Measurements from ENCODE around the gene BMPR1B.

BMPR1B gene

DNA sequence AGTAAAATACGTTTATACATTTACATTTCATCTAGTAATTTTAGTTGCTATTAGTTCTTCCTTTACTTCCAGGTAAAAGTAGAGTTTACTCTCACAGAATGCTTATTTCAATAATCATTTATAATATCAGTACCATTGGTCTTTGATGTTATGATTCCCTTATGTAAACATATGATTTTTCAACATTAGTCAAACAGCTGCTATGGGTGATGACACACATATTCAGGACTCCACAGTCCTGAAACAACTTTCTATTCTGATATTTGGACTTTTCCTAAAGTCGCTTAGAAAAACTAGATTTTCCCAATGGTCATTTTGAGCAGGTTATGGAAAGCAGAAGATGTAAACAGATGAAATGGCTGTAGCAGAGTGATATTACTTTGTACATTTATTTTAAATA, 421.2 kb downstream of the BMPR1B start:
- no peak overlapping the region for H3K4me3 ChIP-seq (ENCODE audit: low read length)
- no peak for TF ChIP-seq CTCF (IDR thresholded peaks at IDR 0.05; ENCODE audit: insufficient read depth, low read depth, low read length, missing control alignments)
- no peak for DNase-seq (ENCODE audit: low read depth)

GRCh38 chr4:95180531-95181242, 422.9 kb downstream of the BMPR1B start:
- no peak for TF ChIP-seq CTCF (IDR thresholded peaks at IDR 0.05; ENCODE audit: insufficient read depth, low read depth, low read length, missing control alignments)
- DNase-seq (ENCODE audit: low read depth) = no peak
- H3K4me3 ChIP-seq (ENCODE audit: low read length) = no peak overlapping the region

DNA sequence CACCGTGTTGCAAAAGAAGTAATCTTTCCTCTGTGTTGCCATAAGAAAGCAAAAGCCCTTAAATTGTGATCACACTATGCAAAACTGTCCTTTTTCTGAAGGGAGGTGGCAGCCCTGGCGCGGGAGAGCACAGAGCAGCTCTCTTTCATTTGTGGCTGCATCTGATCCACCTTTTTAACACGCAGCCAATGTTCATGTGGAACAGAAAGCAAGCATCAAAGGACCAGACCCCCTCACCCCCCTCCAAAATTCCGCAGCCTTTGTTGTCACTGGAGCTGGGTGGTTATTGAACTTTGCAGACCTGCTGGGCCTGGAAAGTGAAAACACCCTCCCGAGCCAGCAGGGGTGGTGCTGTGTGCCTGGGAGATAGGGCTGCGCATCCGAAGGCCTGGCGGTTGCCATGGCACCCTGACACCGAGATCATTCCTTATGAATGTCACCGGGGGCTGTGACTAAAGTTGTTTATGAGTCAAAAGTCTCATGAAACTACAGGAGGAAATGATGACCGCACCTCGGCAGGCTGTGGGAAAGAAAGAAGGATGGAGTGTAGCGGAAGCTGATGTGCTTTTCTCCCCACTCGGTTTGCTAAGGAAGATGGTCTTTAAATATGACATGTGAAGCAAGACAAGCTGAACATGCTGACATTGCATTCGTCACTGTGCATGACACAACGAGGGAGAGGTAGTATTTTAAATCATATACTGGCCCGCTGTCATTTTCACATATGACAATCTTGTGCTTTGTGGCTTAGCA, 423.7 kb downstream of the BMPR1B start:
- TF ChIP-seq CTCF (IDR thresholded peaks at IDR 0.05; ENCODE audit: insufficient read depth, low read depth, low read length, missing control alignments) = no peak
- DNase-seq (ENCODE audit: low read depth) = no peak
- H3K4me3 ChIP-seq (ENCODE audit: low read length) = no peak overlapping the region

- no peak overlapping the region for H3K4me3 ChIP-seq (ENCODE audit: low read length)
These were observed 424.2 kb downstream of the BMPR1B start for GRCh38 chr4:95181996-95182306.

GRCh38 chr4:95183656-95184408, 426.1 kb downstream of the BMPR1B start:
- TF ChIP-seq CTCF (IDR thresholded peaks at IDR 0.05; ENCODE audit: insufficient read depth, low read depth, low read length, missing control alignments) = no peak
- H3K4me3 ChIP-seq (ENCODE audit: low read length) = no peak overlapping the region
- DNase-seq (ENCODE audit: low read depth) = no peak

More at GRCh38 chr4:95181996-95182306, 424.2 kb downstream of the BMPR1B start:
- no peak for TF ChIP-seq CTCF (IDR thresholded peaks at IDR 0.05; ENCODE audit: insufficient read depth, low read depth, low read length, missing control alignments)
- DNase-seq (ENCODE audit: low read depth) = no peak

DNA sequence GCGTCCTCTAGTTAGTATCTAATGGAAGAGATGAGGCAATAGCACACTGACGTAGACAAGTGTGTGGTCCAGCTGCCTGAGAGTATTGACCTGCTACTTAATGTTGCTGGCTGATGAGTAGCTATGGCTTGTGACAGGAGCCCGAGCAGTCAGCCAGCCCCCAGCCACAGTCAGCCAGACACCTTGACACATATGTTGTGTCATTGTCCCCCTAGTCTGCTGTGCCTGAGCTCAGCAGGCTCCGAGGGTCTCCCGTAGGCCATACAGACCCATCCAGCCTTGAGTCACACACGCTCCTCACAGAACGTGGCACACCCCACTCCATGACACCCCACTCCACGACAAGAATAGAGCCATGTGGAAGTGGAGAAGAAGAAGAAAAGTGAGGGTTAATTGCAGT, 428.9 kb downstream of the BMPR1B start:
- TF ChIP-seq CTCF (IDR thresholded peaks at IDR 0.05; ENCODE audit: insufficient read depth, low read depth, low read length, missing control alignments) = no peak
- DNase-seq (ENCODE audit: low read depth) = no peak

More for the DNA sequence above, 428.9 kb downstream of the BMPR1B start:
- H3K4me3 ChIP-seq (ENCODE audit: low read length) = no peak overlapping the region
